Spleen (tissue), 11 donors: Measurements from ENCODE around the gene CASP10. TPM values are rescaled to one million over a fixed set of nuclear protein-coding genes. Genes with fewer than 3 reads are reported as not detected.

ENCODE experiments used
- DNase-seq: peaks from one replicate; pipeline ENCODE4 v3.0.0-alpha.2; 2020
- H3K27ac ChIP-seq, 8 donors: fragments of 200-600 bp; sonication (generic) in 7 of 8; 1 replicate in 4 of 8; 2 replicates in 4 of 8; pipeline versions ENCODE4 v1.5.0 to v1.8.0; 2016 to 2021; ENCODE audit warnings: inconsistent platforms in 4 of 8, mild to moderate bottlenecking in 4 of 8, moderate library complexity in 1 of 8
- H3K27me3 ChIP-seq, 7 donors: fragments of 200-600 bp; sonication (generic) in 6 of 7; replicated peaks in 1 of 7; 1 replicate in 4 of 7; 2 replicates in 3 of 7; pipeline versions ENCODE4 v1.5.0 to v1.8.0; 2016 to 2021; ENCODE audit warnings: inconsistent platforms in 3 of 7, mild to moderate bottlenecking in 1 of 7
- H3K36me3 ChIP-seq, 6 donors: fragments of 200-600 bp; sonication (generic) in 5 of 6; 1 replicate in 4 of 6; 2 replicates in 2 of 6; pipeline versions ENCODE4 v1.5.0 to v1.8.0; 2016 to 2021; ENCODE audit warnings: inconsistent platforms in 2 of 6
- H3K4me1 ChIP-seq, 6 donors: fragments of 200-600 bp; sonication (generic) in 5 of 6; 1 replicate in 3 of 6; 2 replicates in 3 of 6; pipeline versions ENCODE4 v1.5.0 to v1.8.0; 2016 to 2021; ENCODE audit warnings: inconsistent platforms in 3 of 6
- H3K4me3 ChIP-seq, 8 donors: fragments of 200-600 bp; sonication (generic) in 7 of 8; 1 replicate in 4 of 8; 2 replicates in 4 of 8; pipeline versions ENCODE4 v1.5.0 to v1.8.0; 2016 to 2021; ENCODE audit warnings: inconsistent platforms in 4 of 8, mild to moderate bottlenecking in 4 of 8, moderate library complexity in 2 of 8
- H3K9me3 ChIP-seq, 8 donors: fragments of 200-600 bp; sonication (generic) in 7 of 8; 1 replicate in 4 of 8; 2 replicates in 4 of 8; pipeline versions ENCODE4 v1.5.0 to v1.8.0; 2016 to 2021; ENCODE audit warnings: inconsistent platforms in 4 of 8
- POLR2A ChIP-seq, 3 donors: fragments of 450-650 bp; IDR thresholded peaks; one replicate each; pipeline ENCODE4 v1.5.1; 2017; ENCODE audit warnings: antibody characterized with exemption in 3 of 3, mild to moderate bottlenecking in 1 of 3
- POLR2AphosphoS5 ChIP-seq, 3 donors: sonication (generic); formaldehyde crosslinking; IDR thresholded peaks; one replicate each; pipeline ENCODE4 v1.5.1; 2017; ENCODE audit warnings: antibody characterized with exemption in 3 of 3
- WGBS, 5 donors: extraction: QIAGEN DNeasy Blood & Tissue Kit in 3 of 5; methylation state at CpG; one replicate each; pipeline versions ENCODE4 v1.1.5 to v1.1.7; 2013 to 2018; 5-methylcytosine and 5-hydroxymethylcytosine counted together
- intact Hi-C: fragments of 100-400 bp; cut with DNase I; formaldehyde crosslinking; loops from one replicate; pipeline ENCODE4 v1.15.0; 2023; ENCODE audit warnings: low total_unique reads
- polyA plus RNA-seq, 3 donors: library from polyadenylated mRNA; stranded (reverse); fragments of 200-250 nt; gene quantifications; one replicate each; pipeline ENCODE4 v1.2.1, GENCODE V29; 2013
- total RNA-seq, 7 donors: library from RNA; depleted of rRNA in 3 of 7; stranded (reverse); fragments of >200 nt in 3 of 7; fragmentation: NEBNext Ultra II Directional in 4 of 7; extraction: Animal tissue kit (Norgen Biotek cat#: 25700) in 4 of 7; gene quantifications; one replicate each; pipeline versions ENCODE4 v1.1.0 to v1.2.1, GENCODE V29; 2016 to 2021
- TF ChIP-seq, protein P1 (sequence below), 11 experiments: fragments of 200-600 bp in 7 of 11; fragments of 450-650 bp in 4 of 11; sonication (generic) in 4 of 11; IDR thresholded peaks in 8 of 11; conservative IDR thresholded peaks in 3 of 11; 1 replicate in 7 of 11; 2 replicates in 4 of 11; pipeline versions ENCODE4 v1.4.0 to v1.8.0; 2016 to 2021; ENCODE audit warnings: antibody characterized with exemption in 11 of 11, inconsistent platforms in 4 of 11, mild to moderate bottlenecking in 1 of 11
- donor health status: healthy with polysubstance abuse.
- donor health status: DM: no; HTN: no; CAD: no; lungs with moderate emphysema.
- donor health status: DM: no; HTN: no; CAD: no.
- donor health status: Bipolar disorder and iron deficiency.
- donor health status: healthy.
- donor health status: DM: no; HTN: no; CAD: no.
- donor health status: DM: yes; HTN: yes; CAD: no.

The CASP10 gene
- total and polyA plus RNA-seq, 10 donors, result 5.6 to 75.6 (median 54.6) TPM

DNA sequence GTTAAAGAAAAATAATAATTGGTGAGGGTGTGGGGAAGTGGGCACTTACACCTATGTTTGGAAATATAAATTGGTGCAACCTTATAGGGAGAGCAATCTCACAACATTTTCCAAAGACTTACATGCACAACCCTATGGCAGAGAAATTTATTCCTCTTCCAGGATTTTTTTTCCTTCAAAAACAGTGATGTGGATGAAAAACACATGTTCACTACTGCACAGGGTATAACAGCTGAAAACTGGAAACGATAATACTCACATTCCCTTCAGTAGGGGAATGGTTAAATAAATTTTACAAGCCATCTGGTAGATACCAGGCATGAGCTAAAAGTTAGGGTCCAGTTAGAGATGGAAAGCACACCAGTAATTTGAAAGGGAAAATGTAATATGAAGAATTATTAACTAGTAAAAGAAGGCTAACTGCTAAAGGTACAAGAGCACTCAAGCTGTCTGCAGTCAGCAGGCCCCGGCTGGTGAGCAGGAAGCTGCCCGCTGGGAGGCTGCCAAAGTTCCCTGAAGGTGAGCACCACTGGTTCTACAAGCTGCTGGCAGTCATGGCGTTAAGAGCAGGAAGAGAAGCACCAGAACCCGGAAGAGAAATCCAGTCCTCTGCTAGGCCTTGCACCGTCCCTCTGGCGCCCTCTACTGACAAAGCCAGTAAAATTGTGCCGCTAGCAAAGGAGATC, 49.0 kb downstream of the CASP10 start:
- 11 to 13% (median 12%) methylated on average over 8 of the region's 8 CpGs for WGBS, 5 donors
- Histone ChIP-seq H3K9me3 (no peaks in the 10 kb centered on the region), H3K36me3 (no peaks in the 10 kb centered on the region), H3K4me3 (peak overlapping the region in 2 of 8 donors; percentile 56 to 83), H3K27me3 (no peaks in the 10 kb centered on the region), H3K27ac (peak overlapping the region in 7 of 8 donors; percentile 16 to 92 (median 89)), H3K4me1 (peaks cover 30 to 68% (median 53%) of the 10 kb centered on the region in 6 donors)
- intact Hi-C loops, result loop anchor here (2.0 kb wide), 1 partner anchor 49 kb away; the partner anchor contains the start of gene CASP10
- DNase-seq, result peak; percentile 94
- TF ChIP-seq, protein P1, sequence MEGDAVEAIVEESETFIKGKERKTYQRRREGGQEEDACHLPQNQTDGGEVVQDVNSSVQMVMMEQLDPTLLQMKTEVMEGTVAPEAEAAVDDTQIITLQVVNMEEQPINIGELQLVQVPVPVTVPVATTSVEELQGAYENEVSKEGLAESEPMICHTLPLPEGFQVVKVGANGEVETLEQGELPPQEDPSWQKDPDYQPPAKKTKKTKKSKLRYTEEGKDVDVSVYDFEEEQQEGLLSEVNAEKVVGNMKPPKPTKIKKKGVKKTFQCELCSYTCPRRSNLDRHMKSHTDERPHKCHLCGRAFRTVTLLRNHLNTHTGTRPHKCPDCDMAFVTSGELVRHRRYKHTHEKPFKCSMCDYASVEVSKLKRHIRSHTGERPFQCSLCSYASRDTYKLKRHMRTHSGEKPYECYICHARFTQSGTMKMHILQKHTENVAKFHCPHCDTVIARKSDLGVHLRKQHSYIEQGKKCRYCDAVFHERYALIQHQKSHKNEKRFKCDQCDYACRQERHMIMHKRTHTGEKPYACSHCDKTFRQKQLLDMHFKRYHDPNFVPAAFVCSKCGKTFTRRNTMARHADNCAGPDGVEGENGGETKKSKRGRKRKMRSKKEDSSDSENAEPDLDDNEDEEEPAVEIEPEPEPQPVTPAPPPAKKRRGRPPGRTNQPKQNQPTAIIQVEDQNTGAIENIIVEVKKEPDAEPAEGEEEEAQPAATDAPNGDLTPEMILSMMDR (IDR thresholded peaks at IDR 0.05 in 8 of 11, conservative IDR thresholded peaks at IDR 0.05 in 3 of 11), result peak; percentile 79 to 95 (median 89)
- TF ChIP-seq POLR2AphosphoS5 (IDR thresholded peaks at IDR 0.05) (peak; percentile 48 to 90 (median 66)), POLR2A (IDR thresholded peaks at IDR 0.05) (no peak)

DNA sequence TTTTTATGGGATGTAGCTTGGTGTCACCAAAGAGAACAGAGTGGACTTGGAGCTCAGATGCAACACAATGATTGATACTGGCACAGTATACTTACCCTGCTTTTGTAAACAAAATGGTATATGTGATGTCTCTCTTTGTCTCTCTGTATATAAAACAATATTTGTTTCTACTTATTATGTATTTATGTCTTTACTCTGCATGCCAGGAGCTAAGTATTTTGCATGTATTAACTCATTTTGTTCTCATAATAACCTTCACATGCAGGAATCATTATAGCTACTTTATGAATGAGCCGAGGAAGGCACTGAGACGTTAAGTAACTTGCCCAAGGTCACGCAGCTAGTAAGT, 49.5 kb downstream of the CASP10 start:
- no peak for TF ChIP-seq POLR2A (IDR thresholded peaks at IDR 0.05)
- no peak for TF ChIP-seq POLR2AphosphoS5 (IDR thresholded peaks at IDR 0.05)
- TF ChIP-seq, protein P1 (IDR thresholded peaks at IDR 0.05 in 8 of 11, conservative IDR thresholded peaks at IDR 0.05 in 3 of 11), result peak in 5 of 11 experiments; percentile 5 to 57 (median 35)
- peak overlapping the region in 6 of 8 donors; percentile 84 to 92 (median 90) for H3K27ac ChIP-seq
- peaks cover 0 to 2% (median 0%) of the 10 kb centered on the region in 6 donors for H3K36me3 ChIP-seq
- H3K4me1 ChIP-seq, result peaks cover 34 to 73% (median 57%) of the 10 kb centered on the region in 6 donors
- peak overlapping the region in 4 of 8 donors; percentile 55 to 83 (median 63) for H3K4me3 ChIP-seq
- 22 to 37% (median 29%) methylated on average over 3 of the region's 3 CpGs for WGBS, 5 donors
- DNase-seq, result no peak
- no peaks in the 10 kb centered on the region for H3K27me3 ChIP-seq
- intact Hi-C loops, result loop anchor here (2.0 kb wide), 1 partner anchor 50 kb away; the partner anchor contains the start of gene CASP10
- no peaks in the 10 kb centered on the region for H3K9me3 ChIP-seq

DNA sequence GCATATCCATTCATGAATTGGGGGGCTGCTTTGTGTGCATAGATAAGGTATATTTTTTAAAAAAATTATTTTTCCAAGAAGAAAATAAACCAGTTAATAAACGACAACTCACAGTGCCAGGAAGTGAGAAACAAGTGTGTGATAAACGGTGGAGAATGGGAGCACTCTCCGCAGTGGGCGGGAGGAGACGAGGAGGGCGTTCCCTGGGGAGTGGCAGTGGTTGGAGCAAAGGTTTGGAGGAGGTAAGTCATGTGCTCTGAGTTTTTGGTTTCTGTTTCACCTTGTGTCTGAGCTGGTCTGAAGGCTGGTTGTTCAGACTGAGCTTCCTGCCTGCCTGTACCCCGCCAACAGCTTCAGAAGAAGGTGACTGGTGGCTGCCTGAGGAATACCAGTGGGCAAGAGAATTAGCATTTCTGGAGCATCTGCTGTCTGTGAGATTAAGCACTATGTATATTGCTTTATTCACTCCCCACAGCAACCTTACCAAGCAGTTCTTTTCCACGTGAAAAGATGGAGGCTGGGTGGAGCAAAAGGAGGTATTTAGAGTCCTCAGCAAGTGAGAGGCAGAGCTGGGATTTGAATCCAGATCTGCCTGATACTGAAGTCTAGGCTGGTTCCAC, 50.4 kb downstream of the CASP10 start:
- Histone ChIP-seq H3K27ac (peak overlapping the region; percentile 74 to 92 (median 89)), H3K9me3 (no peaks in the 10 kb centered on the region), H3K27me3 (no peaks in the 10 kb centered on the region), H3K4me3 (peak overlapping the region; percentile 53 to 83 (median 56)), H3K4me1 (peaks cover 40 to 81% (median 65%) of the 10 kb centered on the region in 6 donors), H3K36me3 (peaks cover 0 to 9% (median 0%) of the 10 kb centered on the region in 6 donors)
- DNase-seq, result peak; percentile 93
- intact Hi-C loops, result loop anchor here (2.0 kb wide), 1 partner anchor 51 kb away; the partner anchor contains the start of gene CASP10
- TF ChIP-seq, protein P1 (IDR thresholded peaks at IDR 0.05 in 8 of 11, conservative IDR thresholded peaks at IDR 0.05 in 3 of 11), result peak in 5 of 11 experiments; percentile 9 to 39 (median 21)
- peak; percentile 3 to 93 (median 84) for TF ChIP-seq POLR2AphosphoS5 (IDR thresholded peaks at IDR 0.05)
- peak in 2 of 3 donors; percentile 17 to 69 for TF ChIP-seq POLR2A (IDR thresholded peaks at IDR 0.05)
- WGBS, 5 donors, result 6 to 17% (median 8%) methylated on average over 8 of the region's 8 CpGs
